Stimulated activated effector memory CD8-positive, alpha-beta T cell treated with anti-CD3 and anti-CD28 coated beads, Interleukin-12 subunit alpha, Interleukin-12 subunit beta, amount 100 ng/mL, for 72 hours (primary cell): ENCODE data around the gene KCNK7.

Experiments
- ATAC-seq: fragments of 150-1000 bp; cut with Tn5 transposase; 2 replicates; pipeline ENCODE4 v1.10.0; 2021
- DNase-seq, 2 donors: peaks; one replicate each; pipeline ENCODE4 v3.0.0; 2021 to 2022; ENCODE audit warnings: low spot score in 2 of 2
- H3K27ac Mint-ChIP-seq: one replicate; pipeline ENCODE4 v1.8.0; 2022; ENCODE audit warnings: mild to moderate bottlenecking, mixed read lengths
- H3K36me3 Mint-ChIP-seq: one replicate; pipeline ENCODE4 v1.8.0; 2022; ENCODE audit warnings: mild to moderate bottlenecking, mixed read lengths
- H3K4me1 Mint-ChIP-seq: one replicate; pipeline ENCODE4 v1.8.0; 2022; ENCODE audit warnings: mixed read lengths
- H3K4me3 Mint-ChIP-seq: one replicate; pipeline ENCODE4 v1.8.0; 2022; ENCODE audit warnings: mild to moderate bottlenecking, mixed read lengths
- H3K9me3 Mint-ChIP-seq: one replicate; pipeline ENCODE4 v1.8.0; 2022; ENCODE audit warnings: mixed read lengths

Gene KCNK7

GRCh38 chr11:65607614-65608426 is 12.2 kb upstream of the KCNK7 start:
- DNase-seq: no peak
- H3K4me1 Mint-ChIP-seq: peaks cover 39% of the 10 kb centered on the region
- H3K36me3 Mint-ChIP-seq: peaks cover 85% of the 10 kb centered on the region
- ATAC-seq: no peak
- H3K27ac Mint-ChIP-seq: no peak overlapping the region
- H3K9me3 Mint-ChIP-seq: no peaks in the 10 kb centered on the region
- H3K4me3 Mint-ChIP-seq: no peak overlapping the region

GRCh38 chr11:65606876-65607613 is 11.4 kb upstream of the KCNK7 start:
- H3K4me1 Mint-ChIP-seq: peaks cover 32% of the 10 kb centered on the region
- DNase-seq (no peak), ATAC-seq (peak; percentile 60)
- no peaks in the 10 kb centered on the region for H3K9me3 Mint-ChIP-seq
- H3K27ac Mint-ChIP-seq: peak overlapping the region; percentile 37
- H3K36me3 Mint-ChIP-seq: peaks cover 87% of the 10 kb centered on the region
- no peak overlapping the region for H3K4me3 Mint-ChIP-seq

GRCh38 chr11:65604258-65604657 is 8.7 kb upstream of the KCNK7 start:
- peaks cover 5% of the 10 kb centered on the region for H3K4me1 Mint-ChIP-seq
- H3K4me3 Mint-ChIP-seq: no peak overlapping the region
- no peak overlapping the region for H3K27ac Mint-ChIP-seq
- no peaks in the 10 kb centered on the region for H3K9me3 Mint-ChIP-seq
- ATAC-seq (no peak), DNase-seq (no peak)
- peaks cover 82% of the 10 kb centered on the region for H3K36me3 Mint-ChIP-seq

- DNase-seq (no peak), ATAC-seq (no peak)
- Mint-ChIP-seq H3K4me3 (no peak overlapping the region), H3K9me3 (no peaks in the 10 kb centered on the region), H3K4me1 (peaks cover 13% of the 10 kb centered on the region), H3K36me3 (peaks cover 81% of the 10 kb centered on the region), H3K27ac (no peak overlapping the region)
Observed at GRCh38 chr11:65599955-65600246, 4.3 kb upstream of the KCNK7 start.

DNA sequence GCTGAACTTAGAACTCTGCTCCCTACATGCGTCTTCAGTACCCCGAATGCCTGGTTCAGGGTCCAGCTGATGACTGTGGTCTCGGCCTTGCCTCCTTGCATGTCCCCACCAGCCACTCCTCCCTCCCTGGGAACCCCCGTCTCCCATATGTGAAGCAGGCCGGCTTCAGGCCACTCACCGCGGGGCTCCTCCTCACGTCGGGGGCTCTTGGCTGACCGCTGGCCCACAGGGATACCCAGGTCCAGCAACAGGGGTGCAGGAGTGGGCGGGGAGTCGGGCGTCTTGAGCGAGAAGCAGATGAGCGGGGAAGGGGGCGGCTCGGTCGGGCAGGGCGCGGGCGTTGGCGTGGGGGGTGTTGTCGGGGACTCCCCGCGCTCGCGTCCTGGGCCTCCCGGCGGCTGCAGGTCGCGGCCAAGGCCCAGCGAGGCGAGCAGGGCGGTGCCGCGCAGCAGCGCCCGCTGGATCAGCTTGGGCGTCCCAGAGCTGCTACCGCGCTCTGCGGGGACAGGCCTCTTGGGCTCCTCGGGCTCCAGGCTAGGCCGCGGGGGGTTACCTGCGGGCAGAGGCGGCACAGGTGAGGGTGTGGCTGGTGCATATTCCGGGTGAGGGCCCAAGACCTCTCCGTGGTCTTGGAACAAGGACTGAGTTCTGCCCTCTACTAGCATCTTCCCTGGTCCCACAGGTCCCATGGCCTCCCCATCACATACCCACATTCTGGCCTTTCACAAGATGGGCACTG is 3.8 kb upstream of the KCNK7 start:
- H3K9me3 Mint-ChIP-seq: no peaks in the 10 kb centered on the region
- H3K36me3 Mint-ChIP-seq: peaks cover 81% of the 10 kb centered on the region
- H3K4me1 Mint-ChIP-seq: peaks cover 15% of the 10 kb centered on the region
- DNase-seq (no peak), ATAC-seq (no peak)
- no peak overlapping the region for H3K4me3 Mint-ChIP-seq
- H3K27ac Mint-ChIP-seq: no peak overlapping the region

- H3K4me3 Mint-ChIP-seq: no peak overlapping the region
- H3K27ac Mint-ChIP-seq: no peak overlapping the region
- H3K36me3 Mint-ChIP-seq: peaks cover 83% of the 10 kb centered on the region
- ATAC-seq: no peak
- no peaks in the 10 kb centered on the region for H3K9me3 Mint-ChIP-seq
- H3K4me1 Mint-ChIP-seq: peaks cover 25% of the 10 kb centered on the region
- no peak for DNase-seq
Observed at GRCh38 chr11:65598258-65598699, 2.7 kb upstream of the KCNK7 start.

- peaks cover 86% of the 10 kb centered on the region for H3K36me3 Mint-ChIP-seq
- DNase-seq (no peak), ATAC-seq (no peak)
- no peaks in the 10 kb centered on the region for H3K9me3 Mint-ChIP-seq
- no peak overlapping the region for H3K4me3 Mint-ChIP-seq
- H3K4me1 Mint-ChIP-seq: peaks cover 31% of the 10 kb centered on the region
- H3K27ac Mint-ChIP-seq: peak overlapping the region; percentile 82
Observed at GRCh38 chr11:65596520-65596919, 920 bp upstream of the KCNK7 start.

- no peak for ATAC-seq
- Mint-ChIP-seq H3K27ac (peak overlapping the region; percentile 82), H3K4me3 (no peak overlapping the region), H3K4me1 (peaks cover 36% of the 10 kb centered on the region), H3K9me3 (no peaks in the 10 kb centered on the region), H3K36me3 (peaks cover 91% of the 10 kb centered on the region)
- DNase-seq: no peak
Observed at GRCh38 chr11:65595131-65595530, 469 bp downstream of the KCNK7 start.

- Mint-ChIP-seq H3K27ac (peak overlapping the region; percentile 48), H3K4me3 (no peak overlapping the region), H3K4me1 (peaks cover 50% of the 10 kb centered on the region), H3K36me3 (peaks cover 92% of the 10 kb centered on the region), H3K9me3 (no peaks in the 10 kb centered on the region)
- DNase-seq: peak in 1 of 2 donors; percentile 71
- ATAC-seq: peak; percentile 51
Observed at GRCh38 chr11:65593518-65594414, 1.8 kb downstream of the KCNK7 start.

- Mint-ChIP-seq H3K4me1 (peaks cover 58% of the 10 kb centered on the region), H3K27ac (peak overlapping the region; percentile 48), H3K36me3 (peaks cover 92% of the 10 kb centered on the region), H3K4me3 (no peak overlapping the region), H3K9me3 (no peaks in the 10 kb centered on the region)
- ATAC-seq (no peak), DNase-seq (no peak)
Observed at GRCh38 chr11:65592858-65593517, 2.6 kb downstream of the KCNK7 start.

- no peak overlapping the region for H3K27ac Mint-ChIP-seq
- no peak for DNase-seq
- no peaks in the 10 kb centered on the region for H3K9me3 Mint-ChIP-seq
- no peak for ATAC-seq
- peaks cover 66% of the 10 kb centered on the region for H3K4me1 Mint-ChIP-seq
- H3K36me3 Mint-ChIP-seq: peaks cover 92% of the 10 kb centered on the region
- no peak overlapping the region for H3K4me3 Mint-ChIP-seq
Observed at GRCh38 chr11:65591939-65592857, 3.4 kb downstream of the KCNK7 start.

- H3K9me3 Mint-ChIP-seq: no peaks in the 10 kb centered on the region
- H3K4me1 Mint-ChIP-seq: peaks cover 75% of the 10 kb centered on the region
- H3K4me3 Mint-ChIP-seq: no peak overlapping the region
- no peak for ATAC-seq
- DNase-seq: no peak
- peak overlapping the region; percentile 71 for H3K27ac Mint-ChIP-seq
- peaks cover 92% of the 10 kb centered on the region for H3K36me3 Mint-ChIP-seq
Observed at GRCh38 chr11:65590240-65590738, 5.3 kb downstream of the KCNK7 start.

DNA sequence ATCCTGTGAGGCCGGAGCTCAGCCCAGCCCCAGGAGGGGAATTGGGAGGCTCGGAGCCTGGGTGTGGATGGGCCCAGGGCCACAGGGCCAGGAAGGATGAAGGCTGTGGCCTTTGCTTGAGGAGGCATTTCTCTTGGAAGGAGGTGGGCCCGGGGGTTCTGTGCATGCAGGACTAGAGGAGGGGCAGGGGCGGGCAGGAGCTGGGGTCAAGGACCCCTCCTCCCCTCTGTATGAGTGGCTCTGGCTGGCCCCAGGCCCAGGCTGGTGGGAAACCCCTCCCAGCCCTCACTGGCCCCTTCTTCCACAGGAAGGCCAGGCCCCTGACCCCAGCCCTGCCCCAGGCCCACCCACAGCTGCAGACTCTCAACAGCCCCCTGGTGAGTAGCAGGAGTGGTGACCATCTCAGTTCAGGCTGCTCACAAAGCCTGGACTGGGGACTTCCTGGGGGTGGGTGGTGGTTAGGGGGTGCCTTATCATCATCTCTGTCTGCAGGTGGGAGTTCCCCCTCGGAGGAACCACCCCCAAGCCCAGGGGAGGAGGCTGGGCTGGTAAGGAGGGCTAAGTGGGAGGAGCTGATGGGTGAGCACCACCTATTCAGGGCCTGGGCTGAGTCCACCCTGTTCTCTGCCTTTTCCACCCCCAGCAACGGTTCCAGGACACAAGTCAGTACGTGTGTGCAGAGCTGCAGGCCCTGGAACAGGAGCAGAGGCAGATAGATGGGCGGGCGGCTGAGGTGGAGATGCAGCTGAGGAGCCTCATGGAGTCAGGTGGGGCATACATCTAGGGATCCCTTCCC is 6.0 kb downstream of the KCNK7 start:
- peak overlapping the region; percentile 80 for H3K4me3 Mint-ChIP-seq
- peaks cover 87% of the 10 kb centered on the region for H3K36me3 Mint-ChIP-seq
- ATAC-seq: peak; percentile 55
- H3K9me3 Mint-ChIP-seq: no peaks in the 10 kb centered on the region
- H3K27ac Mint-ChIP-seq: peak overlapping the region; percentile 96
- DNase-seq: peak in 1 of 2 donors; percentile 73
- peaks cover 69% of the 10 kb centered on the region for H3K4me1 Mint-ChIP-seq
